ENCODE measurements around the gene FIGN.

The FIGN gene

GRCh38 chr2:163703386-163703785 lies 32.4 kb downstream of the FIGN start:
- H3K27me3 Mint-ChIP-seq = no peaks in the 10 kb centered on the region
- H3K9me3 Mint-ChIP-seq = peaks cover 6% of the 10 kb centered on the region
- H3K4me1 Mint-ChIP-seq = no peaks in the 10 kb centered on the region

GRCh38 chr2:163701399-163702195 lies 34.2 kb downstream of the FIGN start:
- no peaks in the 10 kb centered on the region for H3K27me3 Mint-ChIP-seq
- H3K27ac Mint-ChIP-seq = no peak overlapping the region
- ATAC-seq = no peak
- no peak for DNase-seq
- H3K4me1 Mint-ChIP-seq = no peaks in the 10 kb centered on the region
- H3K9me3 Mint-ChIP-seq = peaks cover 6% of the 10 kb centered on the region
- no peak overlapping the region for H3K4me3 Mint-ChIP-seq
- no peaks in the 10 kb centered on the region for H3K36me3 Mint-ChIP-seq (ENCODE audit: low read depth)

More at GRCh38 chr2:163703386-163703785, 32.4 kb downstream of the FIGN start:
- H3K4me3 Mint-ChIP-seq = no peak overlapping the region
- no peaks in the 10 kb centered on the region for H3K36me3 Mint-ChIP-seq (ENCODE audit: low read depth)
- ATAC-seq = no peak
- H3K27ac Mint-ChIP-seq = no peak overlapping the region
- DNase-seq = no peak

- no peak for ATAC-seq
- Mint-ChIP-seq H3K4me3 (no peak overlapping the region), H3K9me3 (peaks cover 12% of the 10 kb centered on the region), H3K27ac (no peak overlapping the region), H3K36me3 (ENCODE audit: low read depth) (no peaks in the 10 kb centered on the region), H3K27me3 (no peaks in the 10 kb centered on the region), H3K4me1 (no peaks in the 10 kb centered on the region)
- no peak for DNase-seq
These were observed 37.0 kb downstream of the FIGN start for GRCh38 chr2:163698857-163699256.

GRCh38 chr2:163697846-163698637 lies 37.8 kb downstream of the FIGN start:
- Mint-ChIP-seq H3K27ac (no peak overlapping the region), H3K4me1 (no peaks in the 10 kb centered on the region), H3K27me3 (no peaks in the 10 kb centered on the region), H3K9me3 (peaks cover 12% of the 10 kb centered on the region), H3K36me3 (ENCODE audit: low read depth) (no peaks in the 10 kb centered on the region), H3K4me3 (no peak overlapping the region)
- no peak for DNase-seq
- ATAC-seq = no peak

- Mint-ChIP-seq H3K36me3 (ENCODE audit: low read depth) (no peaks in the 10 kb centered on the region), H3K9me3 (peaks cover 12% of the 10 kb centered on the region), H3K27me3 (no peaks in the 10 kb centered on the region), H3K27ac (no peak overlapping the region), H3K4me3 (no peak overlapping the region), H3K4me1 (no peaks in the 10 kb centered on the region)
- DNase-seq (no peak), ATAC-seq (no peak)
These were observed 38.4 kb downstream of the FIGN start for GRCh38 chr2:163697429-163697828.

- no peaks in the 10 kb centered on the region for H3K4me1 Mint-ChIP-seq
- H3K27ac Mint-ChIP-seq = no peak overlapping the region
- ATAC-seq = no peak
- no peak overlapping the region for H3K4me3 Mint-ChIP-seq
- H3K36me3 Mint-ChIP-seq (ENCODE audit: low read depth) = no peaks in the 10 kb centered on the region
- no peaks in the 10 kb centered on the region for H3K27me3 Mint-ChIP-seq
- no peak for DNase-seq
- H3K9me3 Mint-ChIP-seq = peaks cover 7% of the 10 kb centered on the region
These were observed 42.3 kb downstream of the FIGN start for GRCh38 chr2:163693484-163693883.

- no peak overlapping the region for H3K4me3 Mint-ChIP-seq
- DNase-seq (no peak), ATAC-seq (no peak)
- H3K9me3 Mint-ChIP-seq = peaks cover 7% of the 10 kb centered on the region
- H3K27me3 Mint-ChIP-seq = no peaks in the 10 kb centered on the region
- no peak overlapping the region for H3K27ac Mint-ChIP-seq
- H3K4me1 Mint-ChIP-seq = no peaks in the 10 kb centered on the region
- H3K36me3 Mint-ChIP-seq (ENCODE audit: low read depth) = no peaks in the 10 kb centered on the region
These were observed 43.0 kb downstream of the FIGN start for GRCh38 chr2:163692611-163693482.

GRCh38 chr2:163692081-163692480 lies 43.7 kb downstream of the FIGN start:
- H3K4me1 Mint-ChIP-seq = no peaks in the 10 kb centered on the region
- H3K27me3 Mint-ChIP-seq = no peaks in the 10 kb centered on the region
- DNase-seq (no peak), ATAC-seq (no peak)
- no peaks in the 10 kb centered on the region for H3K36me3 Mint-ChIP-seq (ENCODE audit: low read depth)
- H3K4me3 Mint-ChIP-seq = no peak overlapping the region
- peaks cover 7% of the 10 kb centered on the region for H3K9me3 Mint-ChIP-seq
- no peak overlapping the region for H3K27ac Mint-ChIP-seq

- Mint-ChIP-seq H3K4me3 (no peak overlapping the region), H3K27me3 (no peaks in the 10 kb centered on the region), H3K4me1 (no peaks in the 10 kb centered on the region), H3K27ac (no peak overlapping the region), H3K36me3 (ENCODE audit: low read depth) (no peaks in the 10 kb centered on the region), H3K9me3 (peaks cover 7% of the 10 kb centered on the region)
- DNase-seq = no peak
- ATAC-seq = no peak
These were observed 44.9 kb downstream of the FIGN start for GRCh38 chr2:163690896-163691295.

GRCh38 chr2:163687217-163687616 lies 48.6 kb downstream of the FIGN start:
- H3K27ac Mint-ChIP-seq = no peak overlapping the region
- H3K4me3 Mint-ChIP-seq = no peak overlapping the region
- no peaks in the 10 kb centered on the region for H3K9me3 Mint-ChIP-seq
- no peaks in the 10 kb centered on the region for H3K27me3 Mint-ChIP-seq
- no peak for DNase-seq
- H3K36me3 Mint-ChIP-seq (ENCODE audit: low read depth) = no peaks in the 10 kb centered on the region
- H3K4me1 Mint-ChIP-seq = no peaks in the 10 kb centered on the region
- ATAC-seq = no peak

- H3K9me3 Mint-ChIP-seq = no peaks in the 10 kb centered on the region
- no peak for DNase-seq
- H3K36me3 Mint-ChIP-seq (ENCODE audit: low read depth) = no peaks in the 10 kb centered on the region
- H3K27me3 Mint-ChIP-seq = no peaks in the 10 kb centered on the region
- no peak for ATAC-seq
- H3K4me1 Mint-ChIP-seq = no peaks in the 10 kb centered on the region
- no peak overlapping the region for H3K4me3 Mint-ChIP-seq
- H3K27ac Mint-ChIP-seq = no peak overlapping the region
These were observed 49.5 kb downstream of the FIGN start for GRCh38 chr2:163686289-163686688.

- Mint-ChIP-seq H3K4me3 (no peak overlapping the region), H3K27ac (no peak overlapping the region), H3K36me3 (ENCODE audit: low read depth) (no peaks in the 10 kb centered on the region), H3K9me3 (no peaks in the 10 kb centered on the region), H3K4me1 (no peaks in the 10 kb centered on the region), H3K27me3 (no peaks in the 10 kb centered on the region)
- no peak for DNase-seq
- ATAC-seq = no peak
These were observed 53.1 kb downstream of the FIGN start for GRCh38 chr2:163682695-163683094.

GRCh38 chr2:163681745-163682144 lies 54.1 kb downstream of the FIGN start:
- no peak for DNase-seq
- no peaks in the 10 kb centered on the region for H3K9me3 Mint-ChIP-seq

GRCh38 chr2:163675388-163675787 lies 60.4 kb downstream of the FIGN start:
- H3K4me1 Mint-ChIP-seq = no peaks in the 10 kb centered on the region
- H3K27me3 Mint-ChIP-seq = no peaks in the 10 kb centered on the region
- H3K27ac Mint-ChIP-seq = no peak overlapping the region
- no peaks in the 10 kb centered on the region for H3K36me3 Mint-ChIP-seq (ENCODE audit: low read depth)
- no peak for DNase-seq
- ATAC-seq = no peak
- no peaks in the 10 kb centered on the region for H3K9me3 Mint-ChIP-seq
- no peak overlapping the region for H3K4me3 Mint-ChIP-seq

More at GRCh38 chr2:163681745-163682144, 54.1 kb downstream of the FIGN start:
- no peak for ATAC-seq
- no peaks in the 10 kb centered on the region for H3K4me1 Mint-ChIP-seq
- no peaks in the 10 kb centered on the region for H3K36me3 Mint-ChIP-seq (ENCODE audit: low read depth)
- H3K4me3 Mint-ChIP-seq = no peak overlapping the region
- H3K27ac Mint-ChIP-seq = no peak overlapping the region
- H3K27me3 Mint-ChIP-seq = no peaks in the 10 kb centered on the region

Measured in activated naive CD8-positive, alpha-beta T cell treated with anti-CD3 and anti-CD28 coated beads, Interleukin-2, amount 50 U/mL, for 24 hours (primary cell).